Measurements from ENCODE around the gene LIAS. TPM values are rescaled to one million over a fixed set of nuclear protein-coding genes. Genes with fewer than 3 reads are reported as not detected.

Gene LIAS
- total RNA-seq, 3 donors from 2014 or later: 36.2 to 38.7 (median 36.5) TPM

- Mint-ChIP-seq H3K36me3 (ENCODE audit: insufficient read depth) (peaks cover 4% of the 10 kb centered on the region), H3K9me3 (peaks cover 5% of the 10 kb centered on the region), H3K4me3 (peak overlapping the region; percentile 99), H3K27me3 (ENCODE audit: low read depth) (no peaks in the 10 kb centered on the region), H3K4me1 (ENCODE audit: low read depth) (peaks cover 18% of the 10 kb centered on the region)
- ATAC-seq (no peak), DNase-seq (no peak)
These were observed 67.2 kb downstream of the LIAS start for GRCh38 chr4:39525822-39526690.

GRCh38 chr4:39526765-39527295, 68.0 kb downstream of the LIAS start:
- Mint-ChIP-seq H3K9me3 (peaks cover 12% of the 10 kb centered on the region), H3K36me3 (ENCODE audit: insufficient read depth) (peaks cover 8% of the 10 kb centered on the region), H3K4me1 (ENCODE audit: low read depth) (peaks cover 18% of the 10 kb centered on the region), H3K4me3 (peak overlapping the region; percentile 99), H3K27me3 (ENCODE audit: low read depth) (no peaks in the 10 kb centered on the region)
- ATAC-seq (peak; percentile 31 to 43), DNase-seq (peak; percentile 7)

- peaks cover 18% of the 10 kb centered on the region for H3K4me1 Mint-ChIP-seq (ENCODE audit: low read depth)
- peak; percentile 99 to 100 for ATAC-seq
- no peaks in the 10 kb centered on the region for H3K27me3 Mint-ChIP-seq (ENCODE audit: low read depth)
- H3K4me3 Mint-ChIP-seq: peak within 1 kb of the TSS; percentile 99
- peak; percentile 87 for DNase-seq
- peaks cover 18% of the 10 kb centered on the region for H3K9me3 Mint-ChIP-seq
- H3K36me3 Mint-ChIP-seq (ENCODE audit: insufficient read depth): peaks cover 15% of the 10 kb centered on the region
These were observed 68.6 kb downstream of the LIAS start, which contains the start of gene UGDH for GRCh38 chr4:39527296-39528060. TSS of gene UGDH (minus strand) at chr4:39527439. CDS start at chr4:39521512, 5,927 bp downstream.

- Mint-ChIP-seq H3K9me3 (peaks cover 22% of the 10 kb centered on the region), H3K4me3 (peak overlapping the region; percentile 99), H3K27me3 (ENCODE audit: low read depth) (no peaks in the 10 kb centered on the region), H3K4me1 (ENCODE audit: low read depth) (peaks cover 18% of the 10 kb centered on the region), H3K36me3 (ENCODE audit: insufficient read depth) (peaks cover 18% of the 10 kb centered on the region)
- DNase-seq: no peak
- no peak for ATAC-seq
These were observed 69.2 kb downstream of the LIAS start for GRCh38 chr4:39528061-39528465.

Other genes with a start within 250 kb of the LIAS start
- 10 to 100 TPM; 62.0 to 70.6 (median 69.9) TPM for gene RFC1, start 92.7 kb upstream of the LIAS start, total RNA-seq
- gene KLB, start 52.1 kb upstream of the LIAS start, total RNA-seq: not detected
- gene RPL9, start 134 bp upstream of the LIAS start, total RNA-seq: 1,000 to 10,000 TPM; 2,182 to 2,398 (median 2,351) TPM
- gene UGDH, start 68.4 kb downstream of the LIAS start, total RNA-seq: 10 to 100 TPM; 21.6 to 26.2 (median 23.2) TPM
- gene SMIM14, start 179.8 kb downstream of the LIAS start, total RNA-seq: 1 to 10 TPM in 1 of 3 donors, under 1 TPM in 2; 0.51 to 1.6 (median 0.98) TPM
- 10 to 100 TPM; 94.3 to 95.7 (median 95.2) TPM for gene UBE2K, start 239.1 kb downstream of the LIAS start, total RNA-seq

All from activated T-cell treated with anti-CD3 and anti-CD28 coated beads, Interleukin-2, amount 50 U/mL, for 4 hours (primary cell).